ENCODE results near the gene SPECC1. TPM values are rescaled to one million over a fixed set of nuclear protein-coding genes. Genes with fewer than 3 reads are reported as not detected.

SPECC1 gene
- total and polyA plus RNA-seq, 9 of the 15 experiments (the other 6 are each of a cell fraction or from before 2014, with no cell fraction given) = 2.4 to 19.6 (median 14.7) TPM

- TF ChIP-seq, protein P1, sequence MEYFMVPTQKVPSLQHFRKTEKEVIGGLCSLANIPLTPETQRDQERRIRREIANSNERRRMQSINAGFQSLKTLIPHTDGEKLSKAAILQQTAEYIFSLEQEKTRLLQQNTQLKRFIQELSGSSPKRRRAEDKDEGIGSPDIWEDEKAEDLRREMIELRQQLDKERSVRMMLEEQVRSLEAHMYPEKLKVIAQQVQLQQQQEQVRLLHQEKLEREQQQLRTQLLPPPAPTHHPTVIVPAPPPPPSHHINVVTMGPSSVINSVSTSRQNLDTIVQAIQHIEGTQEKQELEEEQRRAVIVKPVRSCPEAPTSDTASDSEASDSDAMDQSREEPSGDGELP (CRISPR knock-in tag; IDR thresholded peaks at IDR 0.05; ENCODE audit: borderline replicate concordance) = no peak
- TF ChIP-seq SAFB2 (IDR thresholded peaks at IDR 0.05; ENCODE audit: borderline replicate concordance, low read depth, low read length, severe bottlenecking) (no peak), NCOR1 (IDR thresholded peaks at IDR 0.05) (peak; percentile 59), GTF2B (IDR thresholded peaks at IDR 0.05; ENCODE audit: extremely low read depth, insufficient read length) (no peak), KDM4B (IDR thresholded peaks at IDR 0.05; ENCODE audit: borderline replicate concordance in 2 of 2, low read depth in 1 of 2) (no peak), ZNF584 (CRISPR knock-in tag; IDR thresholded peaks at IDR 0.05; ENCODE audit: low read depth) (no peak), MEIS2 (IDR thresholded peaks at IDR 0.05; ENCODE audit: partially characterized antibody) (peak; percentile 39), NR2C1 (IDR thresholded peaks at IDR 0.05) (no peak), NR2C1 (tag; IDR thresholded peaks at IDR 0.05) (no peak), ATF1 (CRISPR knock-in tag; IDR thresholded peaks at IDR 0.05) (no peak), ATF1 (tag; IDR thresholded peaks at IDR 0.05) (no peak), ZNF764 (CRISPR knock-in tag; IDR thresholded peaks at IDR 0.05; ENCODE audit: low read depth) (no peak)
Observed at GRCh38 chr17:20189979-20190378, 180.8 kb downstream of the SPECC1 start (continued).
